Measurements from ENCODE around the gene C4A. TPM values are rescaled to one million over a fixed set of nuclear protein-coding genes. Genes with fewer than 3 reads are reported as not detected.
"Not testable (repeated sequence)": the region's sequence is repeated elsewhere in the genome, so short reads cannot be mapped to it uniquely, and the experiment has no call there.

Gene C4A
- total RNA-seq, 2 experiments from 2014 or later, result 2.2 to 3.2 TPM

DNA sequence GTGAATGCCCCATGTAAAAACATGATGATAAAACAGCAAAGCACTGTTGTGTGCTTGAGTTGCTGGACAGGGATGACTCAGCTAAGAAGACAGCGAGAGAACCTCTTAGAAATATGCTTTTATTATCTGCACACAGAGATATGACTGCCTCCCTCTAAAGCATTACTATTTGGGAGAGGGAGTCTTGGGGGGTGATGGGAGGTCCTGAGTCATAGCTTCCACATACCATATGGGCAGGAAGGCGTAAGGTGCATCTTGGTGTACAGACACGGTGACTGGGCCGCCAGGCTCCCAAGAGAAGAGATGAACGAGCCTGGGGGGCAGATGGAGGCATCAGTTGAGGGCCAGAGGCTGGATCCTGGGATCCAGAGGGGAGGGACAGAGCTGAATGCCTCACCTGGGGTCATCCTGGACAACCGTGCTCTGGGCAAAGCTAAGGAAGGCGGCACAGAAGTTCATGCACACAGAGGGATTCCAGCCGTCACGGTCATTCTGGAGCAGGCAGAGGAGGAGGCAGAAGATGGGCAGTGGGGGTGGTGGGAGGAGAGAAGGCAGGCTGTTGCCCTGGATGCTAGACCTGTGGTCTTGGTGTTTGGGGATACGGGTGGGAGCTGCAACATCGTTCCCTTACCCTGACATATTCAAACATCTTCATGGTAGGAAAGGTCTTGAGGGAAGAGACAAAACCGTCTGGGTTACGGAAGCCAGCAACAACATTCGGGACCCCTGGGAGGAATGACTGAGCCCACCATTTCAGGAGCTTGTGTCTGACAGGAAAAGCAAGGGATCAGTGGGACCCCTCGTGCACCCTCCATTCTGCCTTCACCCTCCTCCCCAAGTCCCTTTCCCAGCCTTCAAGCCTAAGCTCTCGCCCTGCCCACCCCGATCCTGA is 11.9 kb upstream of the C4A start:
- H3K4me1 Mint-ChIP-seq, result peaks cover 37% of the 10 kb centered on the region
- peaks cover 17% of the 10 kb centered on the region for H3K36me3 Mint-ChIP-seq
- peak overlapping the region; percentile 96 for H3K4me3 Mint-ChIP-seq
- DNase-seq, result no peak
- peak overlapping the region; percentile 100 for H3K27ac Mint-ChIP-seq
- no peaks in the 10 kb centered on the region for H3K9me3 Mint-ChIP-seq
- no peaks in the 10 kb centered on the region for H3K27me3 Mint-ChIP-seq

- peak overlapping the region; percentile 100 for H3K27ac Mint-ChIP-seq
- peak overlapping the region; percentile 96 for H3K4me3 Mint-ChIP-seq
- H3K4me1 Mint-ChIP-seq, result peaks cover 37% of the 10 kb centered on the region
- no peak for DNase-seq
- H3K36me3 Mint-ChIP-seq, result peaks cover 16% of the 10 kb centered on the region
- H3K9me3 Mint-ChIP-seq, result no peaks in the 10 kb centered on the region
- no peaks in the 10 kb centered on the region for H3K27me3 Mint-ChIP-seq
Measured at GRCh38 chr6:31970604-31971271, 11.1 kb upstream of the C4A start.

DNA sequence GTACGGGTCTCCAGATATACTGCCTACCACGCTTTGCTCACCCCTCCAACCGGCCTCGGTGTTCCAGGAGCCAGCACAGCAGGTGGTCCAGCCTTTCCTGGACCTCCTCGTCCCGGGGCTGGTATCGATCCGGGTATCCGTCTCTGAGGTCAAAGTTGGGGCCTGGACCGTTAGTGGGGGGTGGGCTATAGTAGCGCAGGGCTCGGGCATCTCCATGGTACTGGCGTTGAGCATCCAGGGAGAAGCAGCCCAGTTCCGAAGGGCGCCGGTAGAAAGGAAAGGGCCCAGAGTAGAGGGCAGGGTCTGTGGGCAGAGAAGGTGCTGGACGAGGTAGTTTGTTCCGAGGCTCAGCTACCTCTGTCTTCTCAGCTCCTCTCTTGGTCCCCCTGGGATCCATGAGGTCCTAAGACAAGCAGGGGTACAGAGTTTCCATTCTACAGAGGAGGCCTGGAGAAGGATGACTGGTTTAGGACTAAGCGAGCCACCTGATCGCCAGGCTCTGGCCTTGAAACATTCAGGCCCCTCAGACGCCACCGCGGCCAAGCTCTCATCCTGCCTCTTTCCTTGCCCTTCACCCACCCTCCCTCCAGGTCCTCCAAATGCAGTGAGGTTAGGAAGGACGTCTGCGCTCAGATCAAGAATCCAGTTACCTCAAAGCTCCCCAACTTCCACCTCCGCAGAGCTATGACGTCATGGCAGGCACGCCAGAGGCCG is 10.4 kb upstream of the C4A start:
- DNase-seq, result no peak
- H3K27me3 Mint-ChIP-seq, result no peaks in the 10 kb centered on the region
- H3K27ac Mint-ChIP-seq, result peak overlapping the region; percentile 100
- no peaks in the 10 kb centered on the region for H3K9me3 Mint-ChIP-seq
- H3K36me3 Mint-ChIP-seq, result peaks cover 16% of the 10 kb centered on the region
- peak overlapping the region; percentile 96 for H3K4me3 Mint-ChIP-seq
- peaks cover 37% of the 10 kb centered on the region for H3K4me1 Mint-ChIP-seq

- Mint-ChIP-seq H3K36me3 (peaks cover 21% of the 10 kb centered on the region), H3K4me1 (peaks cover 37% of the 10 kb centered on the region), H3K4me3 (peak within 1 kb of the TSS; percentile 96), H3K9me3 (no peaks in the 10 kb centered on the region), H3K27me3 (no peaks in the 10 kb centered on the region), H3K27ac (peak within 1 kb of the TSS; percentile 100)
- peak; percentile 99 for DNase-seq
Measured at GRCh38 chr6:31971993-31972708, 9.7 kb upstream of the C4A start, which contains the start of gene DXO. DXO (minus strand) TSS chr6:31972138; CDS start chr6:31971675, 463 bp downstream.

GRCh38 chr6:31972709-31973350 is 9.0 kb upstream of the C4A start:
- no peaks in the 10 kb centered on the region for H3K9me3 Mint-ChIP-seq
- H3K4me3 Mint-ChIP-seq, result peak overlapping the region; percentile 96
- H3K4me1 Mint-ChIP-seq, result peaks cover 37% of the 10 kb centered on the region
- peak; percentile 20 for DNase-seq
- no peaks in the 10 kb centered on the region for H3K27me3 Mint-ChIP-seq
- peak overlapping the region; percentile 100 for H3K27ac Mint-ChIP-seq
- H3K36me3 Mint-ChIP-seq, result peaks cover 19% of the 10 kb centered on the region

DNA sequence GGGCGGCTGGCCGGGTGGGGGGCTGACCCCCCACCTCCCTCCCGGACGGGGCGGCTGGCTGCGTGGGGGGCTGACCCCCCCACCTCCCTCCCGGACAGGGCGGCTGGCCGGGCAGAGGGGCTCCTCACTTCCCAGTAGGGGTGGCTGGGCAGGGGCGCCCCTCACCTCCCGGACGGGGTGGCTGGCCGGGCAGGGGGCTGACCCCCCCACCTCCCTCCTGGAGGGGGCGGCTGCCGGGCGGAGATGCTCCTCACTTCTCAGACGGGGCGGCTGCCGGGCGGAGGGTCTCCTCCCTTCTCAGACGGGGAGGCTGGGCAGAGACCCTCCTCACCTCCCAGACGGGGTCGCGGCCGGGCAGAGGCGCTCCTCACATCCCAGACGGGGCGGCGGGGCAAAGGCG is 5.8 kb upstream of the C4A start:
- DNase-seq, H3K36me3 Mint-ChIP-seq, H3K9me3 Mint-ChIP-seq, H3K27me3 Mint-ChIP-seq, H3K4me3 Mint-ChIP-seq, H3K27ac Mint-ChIP-seq: not testable (repeated sequence)
- H3K4me1 Mint-ChIP-seq, result peaks cover 27% of the 10 kb centered on the region

DNA sequence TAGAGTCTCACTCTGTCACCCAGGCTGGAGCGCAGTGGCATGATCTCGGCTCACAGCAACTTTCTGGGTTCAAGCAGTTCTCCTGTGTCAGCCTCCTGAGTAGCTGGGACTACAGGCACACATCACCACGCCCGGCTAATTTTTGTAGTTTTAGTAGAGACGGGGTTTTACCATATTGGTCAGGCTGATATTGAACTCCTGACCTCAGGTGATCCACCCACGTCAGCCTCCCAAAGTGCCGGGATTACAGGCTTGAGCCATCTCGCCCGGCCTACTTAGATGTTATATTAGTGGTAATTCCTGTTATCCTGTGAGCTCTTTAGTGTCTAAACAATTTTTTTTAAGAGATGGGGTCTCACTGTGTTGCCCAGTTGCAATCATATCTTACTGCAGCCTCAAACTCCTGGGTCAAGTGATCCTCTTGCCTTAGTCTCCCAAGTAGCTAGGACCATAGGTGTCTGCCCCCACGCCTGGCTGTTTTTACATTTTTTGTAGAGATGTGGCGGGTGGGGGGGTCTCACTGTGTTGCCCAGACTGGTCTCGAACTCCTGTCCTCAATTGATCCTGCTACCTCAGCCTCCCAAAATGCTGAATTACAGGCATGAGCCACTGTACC is 3.9 kb upstream of the C4A start:
- H3K27ac Mint-ChIP-seq, result no peak overlapping the region
- H3K36me3 Mint-ChIP-seq, result peaks cover 9% of the 10 kb centered on the region
- DNase-seq, result no peak
- H3K9me3 Mint-ChIP-seq, result no peaks in the 10 kb centered on the region
- no peaks in the 10 kb centered on the region for H3K27me3 Mint-ChIP-seq
- peaks cover 20% of the 10 kb centered on the region for H3K4me1 Mint-ChIP-seq
- no peak overlapping the region for H3K4me3 Mint-ChIP-seq

DNA sequence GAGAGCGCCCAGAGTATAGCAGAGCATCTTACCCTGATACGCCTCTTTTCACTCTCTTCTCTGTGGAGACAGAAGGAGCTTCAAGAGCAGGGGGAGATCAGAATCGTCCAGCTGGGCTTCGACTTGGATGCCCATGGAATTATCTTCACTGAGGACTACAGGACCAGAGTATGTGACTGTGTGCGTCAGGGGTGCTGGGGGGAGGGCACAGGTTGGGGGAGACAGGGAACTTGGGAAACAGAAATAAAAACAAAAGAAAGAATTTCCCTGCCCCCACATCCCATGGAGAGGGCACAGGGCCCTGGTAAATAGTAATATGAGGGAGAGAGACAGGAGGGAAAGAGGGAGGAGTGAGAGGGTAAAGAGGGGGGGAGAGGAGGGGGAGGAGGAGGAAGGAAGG is 3.0 kb upstream of the C4A start:
- H3K27ac Mint-ChIP-seq, result peak overlapping the region; percentile 77
- no peaks in the 10 kb centered on the region for H3K9me3 Mint-ChIP-seq
- no peaks in the 10 kb centered on the region for H3K27me3 Mint-ChIP-seq
- H3K4me3 Mint-ChIP-seq, result no peak overlapping the region
- no peak for DNase-seq
- H3K36me3 Mint-ChIP-seq, result peaks cover 5% of the 10 kb centered on the region
- peaks cover 12% of the 10 kb centered on the region for H3K4me1 Mint-ChIP-seq

DNA sequence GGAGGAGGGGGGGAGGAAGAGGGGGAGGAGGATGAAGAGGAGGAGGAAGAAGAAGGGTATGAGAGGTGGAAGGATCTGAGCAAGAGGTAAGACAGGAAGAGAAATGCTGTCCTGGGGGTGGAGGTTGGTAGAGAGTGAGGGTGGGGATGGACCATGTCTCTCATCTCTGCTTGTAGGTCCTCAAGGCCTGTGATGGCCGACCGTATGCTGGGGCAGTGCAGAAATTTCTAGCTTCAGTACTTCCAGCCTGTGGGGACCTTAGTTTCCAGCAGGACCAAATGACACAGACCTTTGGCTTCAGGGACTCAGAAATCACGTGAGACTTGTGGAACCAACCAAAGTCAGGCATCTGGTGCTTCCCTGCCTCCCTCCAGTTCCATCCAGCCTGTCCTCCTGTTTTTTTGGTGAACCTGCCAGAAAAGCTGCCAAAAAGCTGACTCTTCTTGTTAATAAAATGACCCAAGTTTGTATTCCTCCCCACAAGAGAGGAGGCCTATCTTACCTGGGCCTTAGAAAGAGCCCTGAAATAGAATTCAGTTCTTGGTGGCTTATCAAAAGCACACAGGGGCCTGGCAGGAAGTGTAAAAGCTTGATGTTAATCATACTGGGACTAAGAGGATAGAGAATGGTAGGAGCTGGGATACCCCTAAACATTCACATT is 2.5 kb upstream of the C4A start:
- no peak for DNase-seq
- Mint-ChIP-seq H3K4me3 (no peak overlapping the region), H3K4me1 (peaks cover 9% of the 10 kb centered on the region), H3K27me3 (no peaks in the 10 kb centered on the region), H3K36me3 (peaks cover 5% of the 10 kb centered on the region), H3K9me3 (no peaks in the 10 kb centered on the region), H3K27ac (peak overlapping the region; percentile 77)

- H3K9me3 Mint-ChIP-seq, H3K4me1 Mint-ChIP-seq, H3K27me3 Mint-ChIP-seq, DNase-seq, H3K36me3 Mint-ChIP-seq, H3K4me3 Mint-ChIP-seq: not testable (repeated sequence)
- peak overlapping the region; percentile 75 for H3K27ac Mint-ChIP-seq
Measured at GRCh38 chr6:31980195-31980876, 1.5 kb upstream of the C4A start.

DNA sequence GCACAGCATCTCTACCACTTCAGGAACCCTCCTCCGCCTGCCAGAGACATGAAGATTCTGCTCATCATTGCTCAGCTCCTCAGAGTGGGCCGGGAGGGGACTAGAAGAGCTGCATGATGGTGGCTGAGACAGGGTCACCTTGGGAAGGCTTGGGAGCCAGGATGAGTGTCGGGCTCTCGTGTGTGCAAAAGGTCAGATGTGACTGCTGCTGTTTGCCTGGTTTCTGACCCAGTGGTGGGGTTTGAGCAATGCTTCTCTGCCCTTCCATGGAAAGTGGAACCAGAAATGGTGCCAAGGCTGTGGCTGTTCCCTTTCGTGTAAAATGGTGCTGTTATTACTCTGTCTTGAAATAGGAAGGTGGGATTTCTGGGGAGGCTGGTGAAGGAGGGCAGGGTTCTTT is 859 bp upstream of the C4A start:
- H3K27ac Mint-ChIP-seq, H3K4me1 Mint-ChIP-seq, H3K36me3 Mint-ChIP-seq, H3K27me3 Mint-ChIP-seq, DNase-seq, H3K4me3 Mint-ChIP-seq, H3K9me3 Mint-ChIP-seq: not testable (repeated sequence)

- H3K36me3 Mint-ChIP-seq, H3K4me3 Mint-ChIP-seq, H3K27ac Mint-ChIP-seq, H3K9me3 Mint-ChIP-seq, H3K4me1 Mint-ChIP-seq, DNase-seq, H3K27me3 Mint-ChIP-seq: not testable (repeated sequence)
Measured at GRCh38 chr6:31989363-31989762, 7.5 kb downstream of the C4A start.

GRCh38 chr6:31994421-31994820 is 12.6 kb downstream of the C4A start:
- H3K36me3 Mint-ChIP-seq, H3K27ac Mint-ChIP-seq, H3K27me3 Mint-ChIP-seq, H3K9me3 Mint-ChIP-seq, H3K4me3 Mint-ChIP-seq, DNase-seq, H3K4me1 Mint-ChIP-seq: not testable (repeated sequence)
